Thyroid gland (tissue), 4 donors: ENCODE data around the gene ASCC1.

Experiments
- CTCF ChIP-seq, 6 experiments: fragments of 200-600 bp in 3 of 6; fragments of 450-650 bp in 3 of 6; sonication (generic) in 3 of 6; IDR thresholded peaks; one replicate each; pipeline ENCODE4 v1.5.1; 2016 to 2019; ENCODE audit warnings: antibody characterized with exemption in 6 of 6, mild to moderate bottlenecking in 2 of 6, inconsistent platforms in 1 of 6, moderate library complexity in 1 of 6
- POLR2A ChIP-seq, 2 donors: fragments of 450-650 bp; IDR thresholded peaks; one replicate each; pipeline ENCODE4 v1.6.1; 2017; ENCODE audit warnings: antibody characterized with exemption in 2 of 2, mild to moderate bottlenecking in 2 of 2, moderate library complexity in 1 of 2

- TF ChIP-seq CTCF (IDR thresholded peaks at IDR 0.05) (no peak), POLR2A (IDR thresholded peaks at IDR 0.05) (peak in 1 of 2 donors; percentile 58)
These were observed 47.7 kb upstream of the ASCC1 start for GRCh38 chr10:72263613-72264241.
